HS-27A (cell line): Measurements from ENCODE around the gene STXBP3.

Experiments used
- DNase-seq: peaks from one replicate; pipeline ENCODE4 v3.0.0-alpha.2; 2012; ENCODE audit warnings: low read depth, missing footprints

STXBP3 gene

DNA sequence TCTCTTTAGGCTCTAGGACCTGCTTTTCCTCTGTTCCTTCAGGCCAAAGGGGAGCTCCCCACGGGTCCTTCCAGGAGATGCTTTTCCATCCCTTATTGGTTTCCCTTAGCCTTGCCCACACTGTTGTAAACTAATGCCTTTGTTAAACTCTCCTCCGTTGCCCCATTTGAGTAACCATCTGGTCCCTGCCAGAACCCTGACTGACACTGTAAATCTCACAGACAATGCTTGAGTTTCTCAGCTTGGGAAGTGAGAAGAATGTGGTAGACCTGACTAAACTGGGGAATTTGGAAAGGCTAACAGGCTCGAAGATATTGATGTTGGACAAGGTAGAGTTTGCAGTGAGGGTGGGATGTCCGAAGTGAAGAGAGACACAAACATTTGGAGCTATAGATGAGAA, 99.0 kb downstream of the STXBP3 start:
- DNase-seq = no peak

DNA sequence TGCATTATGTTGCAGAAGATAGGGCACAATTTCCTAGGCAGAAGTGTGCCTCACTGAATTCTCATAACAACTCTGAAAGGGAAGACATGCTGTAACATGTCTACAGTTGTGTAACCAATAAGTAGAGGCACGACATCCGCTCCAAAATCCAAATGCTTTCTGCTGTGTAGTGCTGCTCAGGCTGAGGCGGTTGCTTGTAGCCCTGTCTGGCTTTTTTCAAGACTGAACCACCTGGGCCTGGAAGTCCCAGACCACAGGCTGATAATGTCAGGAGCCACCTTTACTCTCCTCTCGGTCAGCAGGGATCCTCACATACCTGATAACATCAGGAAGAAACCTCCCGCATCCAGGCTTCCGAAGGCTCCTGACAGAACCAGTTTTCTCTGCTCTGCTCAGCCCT, 99.5 kb downstream of the STXBP3 start:
- DNase-seq = no peak

- no peak for DNase-seq
Observed at GRCh38 chr1:108847494-108847893, 101.0 kb downstream of the STXBP3 start.

DNA sequence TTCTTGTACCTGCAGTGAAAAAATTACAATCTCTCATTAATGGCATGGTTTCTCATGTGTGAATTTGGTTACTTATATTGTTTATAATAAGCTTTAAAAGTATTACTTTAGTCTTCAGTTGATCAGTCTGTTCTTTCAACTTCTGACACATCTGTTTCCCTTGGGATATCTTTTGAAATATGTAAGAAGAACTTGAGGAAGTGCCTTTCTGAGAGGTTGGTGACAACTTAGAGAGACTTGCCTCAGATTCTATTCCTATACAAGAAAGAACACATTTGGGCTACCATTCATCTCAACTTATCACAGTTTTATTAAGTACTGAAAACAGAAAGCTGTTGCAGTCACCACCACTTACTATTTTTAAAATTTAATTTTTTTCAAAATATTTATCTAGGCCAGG, 102.3 kb downstream of the STXBP3 start:
- DNase-seq = no peak

DNA sequence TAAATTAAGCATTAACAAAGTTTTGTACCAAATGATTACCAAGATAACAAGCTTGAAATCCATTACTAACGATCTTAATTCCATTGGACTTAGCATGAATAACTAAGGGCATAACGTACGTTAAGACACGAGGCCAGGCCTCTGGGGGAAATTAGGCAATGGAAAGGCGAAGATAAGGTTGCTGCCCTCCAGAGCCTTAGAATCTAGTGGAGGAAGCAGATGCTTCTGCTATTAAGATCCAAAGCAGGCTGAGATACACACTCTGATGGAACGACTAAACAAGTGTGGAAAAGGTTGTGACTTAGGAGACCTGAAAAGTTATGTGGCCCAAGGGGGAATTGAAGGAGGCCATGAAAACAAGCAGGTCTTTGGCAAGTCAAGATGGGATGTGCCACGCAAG, 104.5 kb downstream of the STXBP3 start:
- no peak for DNase-seq

GRCh38 chr1:108851567-108851966, 105.1 kb downstream of the STXBP3 start:
- no peak for DNase-seq

GRCh38 chr1:108852221-108852975, 105.9 kb downstream of the STXBP3 start:
- DNase-seq = no peak

DNA sequence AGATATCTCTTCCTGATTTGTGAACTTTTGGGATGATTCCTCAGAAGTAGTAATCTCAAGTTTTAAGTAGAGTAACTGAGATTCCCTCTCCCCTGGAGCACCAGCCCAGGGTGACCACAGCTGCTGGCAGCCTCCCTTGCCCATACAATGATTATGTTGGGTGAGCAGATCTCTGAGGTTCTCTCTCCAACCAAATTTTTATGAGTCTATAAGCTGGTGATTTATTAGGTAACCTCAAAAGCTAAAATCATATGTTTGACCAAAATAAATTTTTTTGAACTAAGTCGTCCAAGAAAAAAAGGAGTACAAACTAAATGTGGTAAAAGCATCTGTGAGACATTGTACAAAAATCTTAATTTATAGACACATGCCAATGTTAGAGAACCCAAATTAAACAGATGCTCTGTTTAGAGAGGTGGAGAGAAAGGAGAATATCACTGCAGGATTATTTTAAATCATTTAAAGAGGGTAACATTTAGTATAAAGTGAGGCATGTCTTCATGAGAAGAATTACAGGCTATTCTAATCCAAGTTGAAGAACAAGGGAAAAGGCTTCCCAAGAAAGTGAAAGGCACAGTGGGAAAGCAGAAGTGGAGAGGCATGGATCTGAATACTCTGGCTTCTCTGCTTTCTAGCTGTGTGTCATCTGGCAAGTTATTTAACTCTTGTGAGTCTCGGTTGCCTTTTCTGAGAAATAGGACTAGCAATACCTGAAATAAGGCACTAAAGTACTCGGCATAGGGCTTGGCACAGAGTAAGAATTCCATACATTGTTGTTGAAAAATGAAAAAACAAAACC, 107.9 kb downstream of the STXBP3 start:
- DNase-seq = no peak

GRCh38 chr1:108856994-108857393, 110.5 kb downstream of the STXBP3 start, which contains the start of gene AKNAD1:
Gene AKNAD1, minus strand, starts transcription at chr1:108857094. Its CDS starts 4,430 bp downstream, at chr1:108852664.
- DNase-seq = no peak

DNA sequence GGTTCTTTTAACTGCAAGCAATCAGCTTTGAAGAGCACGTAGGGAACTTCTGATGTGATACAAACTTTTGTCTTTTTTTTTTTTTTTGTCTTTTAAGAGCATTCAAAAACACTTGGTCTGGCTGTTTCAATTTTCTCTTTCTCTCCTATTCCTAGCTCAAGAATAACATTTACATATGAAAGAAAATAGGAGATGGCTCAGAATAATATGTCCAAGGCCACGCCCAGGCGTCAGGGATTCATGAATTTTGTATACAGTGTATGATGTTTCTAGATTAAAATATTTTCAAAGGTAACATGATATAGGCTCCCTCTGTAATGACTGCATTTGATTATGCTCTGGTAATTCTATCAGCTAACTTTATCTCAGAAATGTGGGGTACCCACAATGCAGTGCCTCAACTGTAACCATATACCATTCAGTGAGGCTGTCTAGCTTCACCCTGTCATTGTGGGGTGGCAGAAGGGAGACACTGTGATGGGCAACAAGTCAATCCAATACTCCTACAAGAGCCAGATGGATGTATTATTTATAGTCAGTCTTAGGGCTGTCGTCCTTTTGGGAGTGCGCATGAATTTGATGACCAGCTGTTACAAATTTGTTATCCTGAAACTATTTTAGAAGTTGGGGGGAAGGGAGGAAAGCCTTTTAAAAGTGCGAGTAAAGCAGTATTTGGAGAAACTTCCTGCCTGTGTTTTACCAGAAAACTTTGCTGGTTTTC, 111.9 kb downstream of the STXBP3 start:
- no peak for DNase-seq
